Measurements from ENCODE around the gene LRP1B.

- TF ChIP-seq CTCF (IDR thresholded peaks at IDR 0.05): no peak
- no peak for TF ChIP-seq EZH2 (IDR thresholded peaks at IDR 0.05; ENCODE audit: borderline replicate concordance, insufficient read depth, low read depth, low read length, poor library complexity, severe bottlenecking)
Observed at GRCh38 chr2:141162314-141162713, 968.5 kb downstream of the LRP1B start.
